ENCODE measurements around the gene TCEAL3.

DNA sequence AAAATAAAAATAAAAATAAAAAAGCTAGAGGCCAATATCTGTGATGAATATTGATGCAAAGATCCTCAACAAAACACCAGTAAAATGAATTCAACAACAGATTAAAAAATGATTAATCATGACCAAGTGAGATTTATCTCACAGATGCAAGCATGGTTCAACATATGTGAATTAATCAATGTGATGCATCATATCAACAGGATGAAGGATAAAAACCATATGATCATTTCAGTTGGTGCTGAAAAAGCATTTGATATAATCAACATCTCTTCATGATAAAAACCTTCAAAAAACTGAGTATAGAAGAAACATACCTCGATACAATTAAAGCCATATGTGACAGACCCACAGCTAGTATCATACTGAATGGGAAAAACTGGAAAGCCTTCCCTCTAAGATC lies 39.9 kb downstream of the TCEAL3 start:
- TF ChIP-seq, protein P1, sequence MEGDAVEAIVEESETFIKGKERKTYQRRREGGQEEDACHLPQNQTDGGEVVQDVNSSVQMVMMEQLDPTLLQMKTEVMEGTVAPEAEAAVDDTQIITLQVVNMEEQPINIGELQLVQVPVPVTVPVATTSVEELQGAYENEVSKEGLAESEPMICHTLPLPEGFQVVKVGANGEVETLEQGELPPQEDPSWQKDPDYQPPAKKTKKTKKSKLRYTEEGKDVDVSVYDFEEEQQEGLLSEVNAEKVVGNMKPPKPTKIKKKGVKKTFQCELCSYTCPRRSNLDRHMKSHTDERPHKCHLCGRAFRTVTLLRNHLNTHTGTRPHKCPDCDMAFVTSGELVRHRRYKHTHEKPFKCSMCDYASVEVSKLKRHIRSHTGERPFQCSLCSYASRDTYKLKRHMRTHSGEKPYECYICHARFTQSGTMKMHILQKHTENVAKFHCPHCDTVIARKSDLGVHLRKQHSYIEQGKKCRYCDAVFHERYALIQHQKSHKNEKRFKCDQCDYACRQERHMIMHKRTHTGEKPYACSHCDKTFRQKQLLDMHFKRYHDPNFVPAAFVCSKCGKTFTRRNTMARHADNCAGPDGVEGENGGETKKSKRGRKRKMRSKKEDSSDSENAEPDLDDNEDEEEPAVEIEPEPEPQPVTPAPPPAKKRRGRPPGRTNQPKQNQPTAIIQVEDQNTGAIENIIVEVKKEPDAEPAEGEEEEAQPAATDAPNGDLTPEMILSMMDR (IDR thresholded peaks at IDR 0.05; ENCODE audit: borderline replicate concordance, extremely low read depth, low read length, poor library complexity, severe bottlenecking), result no peak
- no peak for TF ChIP-seq EZH2 (IDR thresholded peaks at IDR 0.05; ENCODE audit: borderline replicate concordance, low read depth, low read length, severe bottlenecking)
